GM12875 (cell line): ENCODE results near the gene PTPN20.
A peak's percentile ranks its signal among the peaks of the same experiment; 100 is the strongest.

ENCODE experiments used
- H3K4me3 ChIP-seq: one replicate; pipeline ENCODE4 v1.5.1; 2011; ENCODE audit warnings: low read depth, low read length, control low read depth
- CTCF ChIP-seq: IDR thresholded peaks from 2 replicates; pipeline ENCODE4 v1.5.1; 2011; ENCODE audit warnings: low read depth, mild to moderate bottlenecking, control low read depth, inconsistent platforms, low read length, moderate library complexity, borderline replicate concordance; ENCODE audit not compliant: insufficient read depth

Gene PTPN20

GRCh38 chr10:47046321-47047126, 135.3 kb downstream of the PTPN20 start:
- TF ChIP-seq CTCF, result no peak
- no peak overlapping the region for H3K4me3 ChIP-seq

GRCh38 chr10:47047127-47047504, 135.9 kb downstream of the PTPN20 start:
- TF ChIP-seq CTCF, result no peak

GRCh38 chr10:47047577-47048525, 136.6 kb downstream of the PTPN20 start:
- TF ChIP-seq CTCF, result peak; percentile 90
- H3K4me3 ChIP-seq, result no peak overlapping the region

More at GRCh38 chr10:47047127-47047504, 135.9 kb downstream of the PTPN20 start:
- no peak overlapping the region for H3K4me3 ChIP-seq

GRCh38 chr10:47048526-47048905, 137.3 kb downstream of the PTPN20 start:
- no peak for TF ChIP-seq CTCF
- no peak overlapping the region for H3K4me3 ChIP-seq

- TF ChIP-seq CTCF, result no peak
Measured at GRCh38 chr10:47049056-47049851, 138.0 kb downstream of the PTPN20 start.

GRCh38 chr10:47049906-47050305, 138.7 kb downstream of the PTPN20 start:
- no peak for TF ChIP-seq CTCF
- no peak overlapping the region for H3K4me3 ChIP-seq

More at GRCh38 chr10:47049056-47049851, 138.0 kb downstream of the PTPN20 start:
- no peak overlapping the region for H3K4me3 ChIP-seq
